ENCODE measurements around the gene AKAP8L.
"Not testable (repeated sequence)": the region's sequence is repeated elsewhere in the genome, so short reads cannot be mapped to it uniquely, and the experiment has no call there.

AKAP8L gene

DNA sequence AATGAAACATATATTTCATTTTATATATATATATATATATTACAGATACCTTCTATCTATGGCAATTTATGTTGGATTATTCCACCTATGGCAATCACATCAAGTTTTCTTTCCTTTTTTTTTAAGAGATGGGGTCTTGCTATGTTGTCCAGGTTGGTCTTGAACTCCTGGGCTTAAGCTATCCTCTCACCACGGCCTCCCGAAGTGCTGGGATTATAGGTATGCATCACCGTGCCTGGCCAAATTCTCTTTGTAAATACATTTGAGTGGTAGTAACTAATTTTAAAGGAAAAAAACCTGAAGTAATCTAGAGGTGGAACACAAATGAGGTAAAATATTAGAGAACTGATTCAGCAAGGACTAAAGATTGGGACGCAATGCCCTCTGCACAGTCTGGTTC is 64.9 kb downstream of the AKAP8L start:
- no peak for DNase-seq (ENCODE audit: low read depth)

DNA sequence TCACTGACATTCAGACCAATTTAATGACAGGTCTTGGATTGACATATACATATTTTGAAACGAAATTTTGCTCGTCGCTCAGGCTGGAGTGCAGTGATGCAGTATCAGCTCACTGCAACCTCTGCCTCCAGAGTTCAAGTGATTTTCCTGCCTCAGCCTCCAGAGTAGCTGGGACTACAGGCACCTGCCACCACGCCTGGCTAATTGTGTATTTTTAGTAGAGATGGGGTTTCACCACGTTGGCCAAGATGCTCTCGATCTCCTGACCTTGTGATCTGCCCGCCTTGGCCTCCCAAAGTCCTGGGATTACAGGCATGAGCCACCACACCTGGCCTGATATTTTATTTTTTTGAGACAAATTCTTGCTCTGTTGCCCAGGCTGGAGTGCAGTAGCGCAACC is 66.3 kb downstream of the AKAP8L start:
- not testable (repeated sequence) for DNase-seq (ENCODE audit: low read depth)

DNA sequence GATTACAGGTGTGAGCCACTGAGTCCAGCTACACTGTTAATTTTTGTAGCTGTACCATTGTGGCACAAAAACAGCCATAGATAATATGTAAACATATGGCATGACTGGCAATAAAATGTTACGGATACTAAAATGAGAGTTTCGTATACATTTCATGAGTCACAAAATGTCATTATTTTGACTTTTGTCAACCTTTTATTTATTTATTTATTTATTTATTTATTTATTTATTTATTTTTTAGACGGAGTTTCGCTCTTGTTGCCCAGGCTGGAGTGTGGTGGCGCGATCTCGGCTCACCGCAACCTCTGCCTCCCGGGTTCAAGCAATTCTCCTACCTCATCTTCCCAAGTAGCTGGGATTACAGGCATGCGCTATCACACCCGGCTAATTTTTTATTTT is 77.5 kb downstream of the AKAP8L start:
- not testable (repeated sequence) for DNase-seq (ENCODE audit: low read depth)

DNA sequence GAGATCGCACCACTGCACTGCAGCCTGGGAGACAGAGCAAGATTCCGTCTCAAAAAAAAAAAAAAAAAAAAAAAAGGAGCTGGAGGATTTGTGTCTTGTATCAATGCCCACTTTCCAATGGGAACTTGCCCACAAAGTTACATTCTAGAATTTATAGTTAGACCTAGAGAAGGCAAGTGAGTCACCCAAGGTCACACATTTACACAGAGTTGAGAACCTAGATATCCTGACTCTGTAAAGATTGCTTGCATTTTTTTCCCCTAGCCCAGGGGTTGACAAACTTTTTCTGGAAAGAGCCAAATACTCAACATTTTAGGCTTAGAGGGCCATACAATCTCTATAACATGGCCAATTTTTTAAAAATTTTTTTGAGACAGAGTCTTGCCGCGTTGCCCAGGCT is 78.7 kb downstream of the AKAP8L start:
- DNase-seq (ENCODE audit: low read depth) = no peak

DNA sequence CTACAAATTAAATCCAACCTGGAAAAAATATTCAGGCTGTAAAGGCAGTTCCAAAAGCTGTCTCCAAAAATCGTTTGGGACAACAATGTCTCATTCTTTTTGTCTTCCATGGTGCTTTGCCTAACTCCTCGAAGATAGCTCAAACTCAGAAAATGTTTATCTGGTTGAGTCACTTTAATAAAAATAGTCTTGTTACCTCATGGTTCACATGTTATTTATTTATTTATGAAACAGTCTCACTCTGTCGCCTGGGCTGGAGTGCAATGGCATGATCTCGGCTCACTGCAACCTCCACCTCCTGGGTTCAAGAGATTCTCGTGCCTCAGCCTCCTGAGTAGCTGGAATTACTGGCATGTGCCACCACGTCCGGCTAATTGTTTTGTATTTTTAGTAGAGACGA is 81.6 kb downstream of the AKAP8L start:
- no peak for DNase-seq (ENCODE audit: low read depth)

DNA sequence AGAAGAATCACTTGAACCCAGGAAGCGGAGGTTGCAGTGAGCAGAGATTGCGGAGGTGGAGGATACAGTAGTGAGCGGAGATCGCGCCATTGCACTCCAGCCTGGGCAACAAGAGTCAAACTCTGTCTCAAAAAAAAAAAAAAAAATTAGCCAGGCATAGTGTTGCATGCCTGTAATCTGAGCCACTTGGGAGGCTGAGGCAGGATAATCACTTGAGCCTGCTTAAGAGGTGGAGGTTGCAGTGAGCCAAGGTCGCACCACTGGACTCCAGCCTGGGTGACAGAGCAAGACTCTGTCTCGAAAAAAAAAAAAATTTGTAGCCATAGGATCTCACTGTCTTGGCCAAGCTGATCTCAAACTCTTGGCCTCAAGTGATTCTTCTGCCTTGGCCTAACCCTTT is 82.8 kb downstream of the AKAP8L start:
- DNase-seq (ENCODE audit: low read depth) = not testable (repeated sequence)

DNA sequence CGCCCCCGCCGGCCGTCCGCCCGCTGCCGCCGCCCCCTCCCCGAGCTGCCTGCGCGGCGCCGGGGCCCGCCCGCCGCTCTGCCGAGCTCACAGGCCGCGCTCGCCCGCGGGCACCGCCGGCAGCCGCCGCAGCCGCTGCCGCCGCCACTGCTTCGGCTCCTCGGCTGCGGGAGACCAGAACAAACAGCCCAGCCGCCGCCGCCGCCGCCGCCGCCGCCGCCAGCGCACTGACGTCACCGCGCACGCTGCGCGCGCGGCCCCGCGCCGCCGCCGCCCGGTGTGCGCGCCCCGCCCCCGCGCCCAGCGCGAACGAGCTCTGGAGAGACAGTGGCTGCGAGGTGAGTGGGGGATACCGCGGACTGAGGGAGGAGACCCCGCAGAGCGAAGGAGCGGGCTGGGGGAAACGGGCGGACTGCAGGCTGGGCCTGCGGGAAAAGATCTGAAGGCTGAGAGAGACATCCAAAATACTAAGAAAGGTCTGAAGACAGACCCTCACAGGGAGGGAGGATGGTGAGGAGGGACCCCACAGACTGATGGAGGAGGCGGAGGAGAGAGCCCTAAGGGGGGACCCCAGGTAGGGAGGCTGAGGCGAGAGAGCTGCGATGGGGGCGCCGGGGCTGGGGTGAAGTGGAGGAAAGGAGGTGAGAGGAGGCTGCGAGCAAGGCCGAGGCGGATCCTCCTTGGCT is 86.3 kb downstream of the AKAP8L start, which contains the start of gene BRD4:
BRD4 (minus strand) TSS at position 229 of the 686 bp plus-strand sequence. CDS start 59,440 bp downstream, outside the sequence.
- peak; percentile 66 for DNase-seq (ENCODE audit: low read depth)

DNA sequence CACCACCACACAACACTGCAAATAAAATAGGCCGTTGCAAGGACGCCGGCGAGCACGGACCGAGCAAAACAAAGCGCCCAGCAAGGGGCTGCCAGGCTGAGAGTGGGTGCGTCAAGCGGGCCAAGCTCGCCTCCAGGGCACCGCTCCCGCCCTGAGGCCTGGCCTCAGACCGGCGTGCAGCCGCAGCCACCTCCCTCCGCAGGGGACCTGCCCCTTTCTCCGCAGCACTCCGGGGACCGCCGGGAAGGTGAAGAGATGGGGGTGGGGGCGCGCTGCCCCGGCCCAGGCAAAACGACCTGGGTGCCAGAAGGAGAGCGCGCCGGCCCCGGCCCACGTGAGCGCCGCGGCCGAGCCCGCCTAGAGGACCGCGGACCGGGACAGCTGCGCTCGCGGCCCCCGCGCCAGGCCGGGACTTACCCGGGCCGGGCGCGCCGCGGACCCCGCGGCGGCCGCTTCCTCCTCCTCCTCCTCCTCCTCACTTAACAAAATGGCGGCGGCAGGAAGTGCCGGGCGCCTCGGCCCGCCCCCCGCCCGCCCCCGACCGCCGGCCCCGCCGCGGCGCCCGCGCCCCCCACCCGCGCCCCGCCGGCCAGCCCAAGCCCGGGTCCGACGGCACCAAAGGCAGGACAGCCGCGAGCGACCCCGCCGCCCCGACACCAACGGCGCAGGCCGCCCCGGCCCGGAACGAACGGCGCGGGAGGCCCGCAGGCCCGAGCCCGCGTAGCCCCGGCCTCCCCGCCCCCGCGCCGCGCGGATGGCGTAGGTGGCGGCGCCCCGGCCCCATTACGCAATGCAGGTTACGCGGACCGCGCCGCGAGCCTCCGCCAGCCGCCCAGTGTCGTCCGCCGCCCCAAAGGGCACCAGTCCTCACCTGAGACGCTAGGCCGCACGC is 87.1 kb downstream of the AKAP8L start:
- DNase-seq (ENCODE audit: low read depth) = peak; percentile 26

DNA sequence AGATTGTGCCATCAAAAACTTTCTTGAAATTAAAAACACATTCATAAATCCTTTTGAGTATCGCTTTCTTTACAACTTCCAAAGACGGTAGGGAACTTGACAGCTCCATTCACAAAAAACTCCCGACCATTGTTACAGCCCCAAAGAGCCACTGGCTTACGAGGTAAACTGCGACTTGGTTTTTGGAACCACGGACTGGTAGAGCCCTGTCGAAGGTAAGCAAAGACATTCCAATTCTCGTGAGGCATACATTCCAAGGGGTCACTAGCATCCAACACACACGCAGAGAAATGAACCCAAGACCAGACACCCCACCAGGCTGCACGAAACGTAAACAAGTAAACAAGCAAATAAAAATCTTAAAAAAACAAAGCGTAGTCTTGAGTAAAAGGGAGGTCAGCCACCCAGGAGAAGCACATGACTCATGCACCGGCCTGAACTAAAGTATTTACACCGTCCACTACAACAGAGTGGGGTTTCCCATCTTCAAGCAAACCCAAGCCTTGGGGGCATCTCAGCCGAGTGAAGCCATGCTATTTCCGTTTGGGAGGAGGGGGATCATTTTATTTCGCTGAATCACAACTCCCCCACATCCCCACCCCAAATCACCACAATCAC is 87.9 kb downstream of the AKAP8L start:
- no peak for DNase-seq (ENCODE audit: low read depth)

Measured in stimulated activated CD8-positive, alpha-beta memory T cell treated with anti-CD3 and anti-CD28 coated beads, Interleukin-15, amount 100 ng/mL, for 24 hours (primary cell).